WTC11 (cell line): ENCODE data around the gene TRIOBP.

Source experiments
- E2F5 ChIP-seq: sonication (generic); formaldehyde crosslinking; IDR thresholded peaks from 2 replicates; pipeline ENCODE4 v1.8.1; 2022; ENCODE audit warnings: mild to moderate bottlenecking, moderate library complexity, missing genetic modification reagents
- TF ChIP-seq, protein P1 (sequence below): sonication (generic); formaldehyde crosslinking; IDR thresholded peaks from 2 replicates; pipeline ENCODE4 v1.8.1; 2022; ENCODE audit warnings: low read depth, mild to moderate bottlenecking, moderate library complexity, missing genetic modification reagents, borderline replicate concordance

DNA sequence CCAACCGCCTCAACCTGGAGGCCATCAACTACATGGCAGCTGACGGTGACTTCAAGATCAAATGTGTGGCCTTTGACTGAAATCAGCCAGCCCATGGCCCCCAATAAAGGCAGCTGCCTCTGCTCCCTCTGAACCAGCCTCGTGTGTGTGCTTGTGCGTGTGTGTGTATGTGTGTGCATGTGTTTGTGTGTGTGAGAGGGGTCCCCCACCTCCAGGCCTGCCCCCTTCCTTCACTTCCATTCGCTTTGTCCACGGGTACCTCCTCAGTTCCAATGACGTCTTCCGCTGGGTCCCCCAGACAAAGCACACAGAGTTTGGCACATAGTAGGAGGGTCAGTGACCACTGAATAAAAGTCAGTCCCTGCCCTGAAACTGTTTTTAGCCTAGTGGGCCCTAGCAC, 17.2 kb upstream of the TRIOBP start:
- TF ChIP-seq, protein P1, sequence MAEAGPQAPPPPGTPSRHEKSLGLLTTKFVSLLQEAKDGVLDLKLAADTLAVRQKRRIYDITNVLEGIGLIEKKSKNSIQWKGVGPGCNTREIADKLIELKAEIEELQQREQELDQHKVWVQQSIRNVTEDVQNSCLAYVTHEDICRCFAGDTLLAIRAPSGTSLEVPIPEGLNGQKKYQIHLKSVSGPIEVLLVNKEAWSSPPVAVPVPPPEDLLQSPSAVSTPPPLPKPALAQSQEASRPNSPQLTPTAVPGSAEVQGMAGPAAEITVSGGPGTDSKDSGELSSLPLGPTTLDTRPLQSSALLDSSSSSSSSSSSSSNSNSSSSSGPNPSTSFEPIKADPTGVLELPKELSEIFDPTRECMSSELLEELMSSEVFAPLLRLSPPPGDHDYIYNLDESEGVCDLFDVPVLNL (CRISPR knock-in tag), result no peak
- TF ChIP-seq E2F5 (CRISPR knock-in tag), result no peak
